Tibial nerve (tissue), 4 donors: ENCODE data around the gene SUSD2. TPM values are rescaled to one million over a fixed set of nuclear protein-coding genes. Genes with fewer than 3 reads are reported as not detected.
A peak's percentile ranks its signal among the peaks of the same experiment; 100 is the strongest.

Experiments
- DNase-seq, 2 donors: peaks; one replicate each; pipeline ENCODE4 v3.0.0-alpha.2; 2019; ENCODE audit warnings: low spot score in 2 of 2
- H3K27ac ChIP-seq, 4 donors: fragments of 200-600 bp; sonication (generic) in 3 of 4; one replicate each; pipeline ENCODE4 v1.5.1; 2017 to 2019; ENCODE audit warnings: mild to moderate bottlenecking in 1 of 4
- H3K27me3 ChIP-seq, 2 donors: fragments of 200-600 bp; sonication (generic) in 1 of 2; one replicate each; pipeline versions ENCODE4 v1.5.1 to v1.6.0; 2017 to 2019
- H3K36me3 ChIP-seq, 3 donors: fragments of 200-600 bp; sonication (generic); one replicate each; pipeline ENCODE4 v1.5.1; 2018 to 2019
- H3K4me1 ChIP-seq, 4 donors: fragments of 200-600 bp; sonication (generic) in 3 of 4; one replicate each; pipeline ENCODE4 v1.5.1; 2017 to 2019
- H3K4me3 ChIP-seq, 4 donors: fragments of 200-600 bp; sonication (generic) in 3 of 4; one replicate each; pipeline ENCODE4 v1.5.1; 2017 to 2019; ENCODE audit warnings: mild to moderate bottlenecking in 1 of 4, moderate library complexity in 1 of 4
- H3K9me3 ChIP-seq, 4 donors: fragments of 200-600 bp; sonication (generic) in 3 of 4; one replicate each; pipeline ENCODE4 v1.5.1; 2017 to 2019
- EP300 ChIP-seq, 2 donors: sonication (generic); formaldehyde crosslinking; IDR thresholded peaks; one replicate each; pipeline ENCODE4 v1.6.1; 2017; ENCODE audit warnings: antibody characterized with exemption in 2 of 2, mild to moderate bottlenecking in 1 of 2
- POLR2A ChIP-seq, 2 donors: fragments of 450-650 bp; IDR thresholded peaks; one replicate each; pipeline ENCODE4 v1.6.1; 2017; ENCODE audit warnings: antibody characterized with exemption in 2 of 2, mild to moderate bottlenecking in 2 of 2, moderate library complexity in 2 of 2
- WGBS, 2 donors: methylation state at CpG; one replicate each; pipeline ENCODE4 v1.1.5; 2018; 5-methylcytosine and 5-hydroxymethylcytosine counted together
- total RNA-seq, 4 donors: library from RNA; depleted of rRNA; stranded (reverse); fragments of >200 nt; gene quantifications; one replicate each; pipeline ENCODE4 v1.1.0, GENCODE V29; 2016
- TF ChIP-seq, protein P1 (sequence below), 5 experiments: fragments of 200-600 bp in 3 of 5; fragments of 450-650 bp in 2 of 5; sonication (generic) in 3 of 5; IDR thresholded peaks; one replicate each; pipeline ENCODE4 v1.5.1; 2016 to 2019; ENCODE audit warnings: antibody characterized with exemption in 5 of 5, mild to moderate bottlenecking in 3 of 5, moderate library complexity in 2 of 5

SUSD2 gene
- total RNA-seq, 4 donors from 2014 or later = 9.0 to 9.6 (median 9.4) TPM

- peak overlapping the region in 2 of 4 donors; percentile 4 to 43 for H3K27ac ChIP-seq
- no peak for DNase-seq
- H3K4me1 ChIP-seq = peaks cover 0 to 35% (median 9%) of the 10 kb centered on the region in 4 donors
- TF ChIP-seq, protein P1, sequence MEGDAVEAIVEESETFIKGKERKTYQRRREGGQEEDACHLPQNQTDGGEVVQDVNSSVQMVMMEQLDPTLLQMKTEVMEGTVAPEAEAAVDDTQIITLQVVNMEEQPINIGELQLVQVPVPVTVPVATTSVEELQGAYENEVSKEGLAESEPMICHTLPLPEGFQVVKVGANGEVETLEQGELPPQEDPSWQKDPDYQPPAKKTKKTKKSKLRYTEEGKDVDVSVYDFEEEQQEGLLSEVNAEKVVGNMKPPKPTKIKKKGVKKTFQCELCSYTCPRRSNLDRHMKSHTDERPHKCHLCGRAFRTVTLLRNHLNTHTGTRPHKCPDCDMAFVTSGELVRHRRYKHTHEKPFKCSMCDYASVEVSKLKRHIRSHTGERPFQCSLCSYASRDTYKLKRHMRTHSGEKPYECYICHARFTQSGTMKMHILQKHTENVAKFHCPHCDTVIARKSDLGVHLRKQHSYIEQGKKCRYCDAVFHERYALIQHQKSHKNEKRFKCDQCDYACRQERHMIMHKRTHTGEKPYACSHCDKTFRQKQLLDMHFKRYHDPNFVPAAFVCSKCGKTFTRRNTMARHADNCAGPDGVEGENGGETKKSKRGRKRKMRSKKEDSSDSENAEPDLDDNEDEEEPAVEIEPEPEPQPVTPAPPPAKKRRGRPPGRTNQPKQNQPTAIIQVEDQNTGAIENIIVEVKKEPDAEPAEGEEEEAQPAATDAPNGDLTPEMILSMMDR (IDR thresholded peaks at IDR 0.05) = no peak
- TF ChIP-seq EP300 (IDR thresholded peaks at IDR 0.05) (no peak), POLR2A (IDR thresholded peaks at IDR 0.05) (no peak)
- H3K27me3 ChIP-seq = no peaks in the 10 kb centered on the region
- H3K36me3 ChIP-seq = peaks cover 0 to 57% (median 0%) of the 10 kb centered on the region in 3 donors
- WGBS, 2 donors = 77 to 100% methylated on average over 3 to 10 of the region's 12 CpGs
- no peaks in the 10 kb centered on the region for H3K9me3 ChIP-seq
- no peak overlapping the region for H3K4me3 ChIP-seq
Measured at GRCh38 chr22:24178021-24178431, 3.3 kb upstream of the SUSD2 start.

DNA sequence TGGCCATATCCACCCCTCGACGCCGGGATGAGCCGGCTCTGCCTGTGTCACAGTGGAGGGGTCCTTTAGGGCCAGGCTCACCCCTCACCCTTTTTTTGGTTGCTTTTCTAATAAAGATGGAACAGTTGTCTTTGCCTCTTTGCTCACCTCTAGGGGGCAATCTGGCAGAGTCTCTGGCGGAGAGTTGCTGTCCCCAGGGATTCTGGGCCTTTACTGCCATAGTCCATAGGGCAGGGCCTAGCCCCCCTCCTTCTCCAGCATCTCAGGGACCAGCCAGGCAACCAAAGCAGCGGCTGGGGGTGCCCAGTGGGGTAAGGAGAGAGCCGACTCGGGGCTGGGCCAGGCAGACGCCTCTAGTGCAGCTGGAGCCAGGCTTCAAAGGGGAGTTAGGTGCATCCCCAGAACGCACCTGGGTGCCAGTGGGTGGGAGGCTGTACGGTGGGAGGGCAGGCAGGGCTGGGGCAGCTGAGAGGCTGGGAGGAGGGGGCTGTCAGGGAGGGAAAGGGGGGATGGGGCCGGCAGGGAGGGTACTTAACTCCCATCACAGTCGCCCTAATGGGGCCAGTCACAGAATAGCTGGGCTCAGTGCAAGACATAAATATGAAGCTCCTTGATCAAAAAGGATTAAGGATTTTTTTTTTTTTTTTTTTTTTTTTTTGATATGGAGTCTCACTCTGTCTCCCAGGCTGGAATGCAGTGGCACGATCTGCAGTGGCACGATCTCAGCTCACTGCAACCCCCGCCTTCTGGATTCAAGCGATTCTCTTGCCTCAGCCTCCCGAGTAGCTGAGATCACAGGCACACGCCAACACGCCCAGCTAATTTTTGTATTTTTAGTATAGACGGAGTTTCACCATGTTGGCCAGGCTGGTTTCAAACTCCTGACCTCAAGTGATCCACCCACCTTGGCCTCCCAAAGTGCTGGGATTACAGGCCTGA lies 2.5 kb upstream of the SUSD2 start:
- H3K4me3 ChIP-seq = no peak overlapping the region
- WGBS, 2 donors = 72 to 80% methylated on average over 21 of the region's 21 CpGs
- no peaks in the 10 kb centered on the region for H3K9me3 ChIP-seq
- H3K36me3 ChIP-seq = peaks cover 0 to 50% (median 0%) of the 10 kb centered on the region in 3 donors
- peaks cover 0 to 35% (median 9%) of the 10 kb centered on the region in 4 donors for H3K4me1 ChIP-seq
- DNase-seq = no peak
- H3K27ac ChIP-seq = peak overlapping the region in 2 of 4 donors; percentile 43 to 81
- no peaks in the 10 kb centered on the region for H3K27me3 ChIP-seq
- TF ChIP-seq EP300 (IDR thresholded peaks at IDR 0.05) (no peak), POLR2A (IDR thresholded peaks at IDR 0.05) (no peak)
- TF ChIP-seq, protein P1 (IDR thresholded peaks at IDR 0.05) = peak in 1 of 5 experiments; percentile 14

DNA sequence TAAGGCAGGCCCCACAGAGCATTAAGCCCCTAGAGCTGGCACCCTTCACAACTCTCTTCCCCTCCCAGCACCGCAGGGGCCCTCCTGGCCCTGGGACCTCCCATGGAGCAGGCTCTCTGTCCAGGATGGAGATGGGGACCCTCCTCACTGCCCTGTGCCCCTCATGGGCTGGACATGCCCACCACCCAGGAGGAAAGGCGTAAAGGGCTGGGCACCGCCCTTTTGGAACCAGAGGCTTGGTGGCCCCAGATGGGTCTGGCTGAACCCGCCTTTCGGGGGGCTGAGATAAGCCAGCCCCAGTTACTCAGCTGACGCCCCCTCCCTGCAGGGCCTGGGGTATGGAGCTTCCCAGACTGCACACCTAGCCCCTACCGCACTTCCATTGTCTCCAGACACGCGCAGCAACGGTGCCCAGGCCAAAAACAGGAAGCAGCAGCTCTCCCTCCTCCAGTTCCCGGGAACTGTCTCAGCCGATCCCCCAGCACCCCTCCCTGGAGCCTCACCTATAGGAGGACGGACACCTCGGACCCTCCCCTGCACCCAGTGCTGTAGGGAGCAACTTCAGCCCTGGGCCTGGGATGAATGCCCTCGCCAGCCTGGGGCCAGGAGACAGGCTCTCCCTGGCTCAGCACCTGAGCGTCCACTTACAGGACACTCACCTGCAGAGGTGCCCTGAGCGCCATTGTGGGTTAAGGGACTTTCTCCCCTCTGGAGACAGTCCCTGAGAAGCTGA lies 1.6 kb upstream of the SUSD2 start:
- DNase-seq = no peak
- Histone ChIP-seq H3K4me1 (peaks cover 0 to 30% (median 9%) of the 10 kb centered on the region in 4 donors), H3K4me3 (no peak overlapping the region), H3K9me3 (no peaks in the 10 kb centered on the region), H3K27ac (peak overlapping the region in 2 of 4 donors; percentile 18 to 81), H3K36me3 (peaks cover 0 to 41% (median 0%) of the 10 kb centered on the region in 3 donors), H3K27me3 (no peaks in the 10 kb centered on the region)
- TF ChIP-seq POLR2A (IDR thresholded peaks at IDR 0.05) (no peak), EP300 (IDR thresholded peaks at IDR 0.05) (no peak)
- TF ChIP-seq, protein P1 (IDR thresholded peaks at IDR 0.05) = no peak
- WGBS, 2 donors = 83 to 87% methylated on average over 14 to 17 of the region's 17 CpGs

GRCh38 chr22:24180316-24181087 lies 785 bp upstream of the SUSD2 start:
- Histone ChIP-seq H3K4me3 (no peak overlapping the region), H3K4me1 (peaks cover 0 to 22% (median 7%) of the 10 kb centered on the region in 4 donors), H3K27me3 (no peaks in the 10 kb centered on the region), H3K27ac (peak overlapping the region in 3 of 4 donors; percentile 51 to 81 (median 62)), H3K9me3 (no peaks in the 10 kb centered on the region), H3K36me3 (peaks cover 0 to 36% (median 0%) of the 10 kb centered on the region in 3 donors)
- WGBS, 2 donors = 78 to 95% methylated on average over 12 to 13 of the region's 16 CpGs
- DNase-seq = no peak
- TF ChIP-seq EP300 (IDR thresholded peaks at IDR 0.05) (no peak), POLR2A (IDR thresholded peaks at IDR 0.05) (no peak)
- TF ChIP-seq, protein P1 (IDR thresholded peaks at IDR 0.05) = no peak
